ENCODE results near the gene ASS1.

DNA sequence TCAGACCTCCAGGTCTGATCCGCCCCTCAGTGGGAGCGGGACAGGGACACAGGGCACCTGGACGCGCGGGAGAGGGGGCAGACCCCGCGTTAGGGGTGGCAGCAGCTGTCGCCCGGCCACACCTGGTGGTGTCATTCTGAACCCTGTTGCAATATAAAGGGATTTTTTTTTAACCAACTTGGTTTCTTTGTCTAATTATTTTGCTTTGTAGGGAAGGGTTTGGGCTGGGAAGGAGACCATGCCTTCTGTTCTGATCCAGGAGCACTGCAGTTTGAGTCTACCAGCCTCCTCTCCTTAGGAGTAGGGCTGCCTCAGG, 10.9 kb upstream of the ASS1 start:
- no peak for TF ChIP-seq CTCF (IDR thresholded peaks at IDR 0.05)
- TF ChIP-seq POLR2A (IDR thresholded peaks at IDR 0.05) = no peak

All from Peyer's patch (tissue), 4 donors.